Measurements from ENCODE around the gene HMGCR. TPM values are rescaled to one million over a fixed set of nuclear protein-coding genes. Genes with fewer than 3 reads are reported as not detected.

The HMGCR gene
- total and polyA plus RNA-seq, 7 donors = 9.7 to 61.9 (median 10.8) TPM

DNA sequence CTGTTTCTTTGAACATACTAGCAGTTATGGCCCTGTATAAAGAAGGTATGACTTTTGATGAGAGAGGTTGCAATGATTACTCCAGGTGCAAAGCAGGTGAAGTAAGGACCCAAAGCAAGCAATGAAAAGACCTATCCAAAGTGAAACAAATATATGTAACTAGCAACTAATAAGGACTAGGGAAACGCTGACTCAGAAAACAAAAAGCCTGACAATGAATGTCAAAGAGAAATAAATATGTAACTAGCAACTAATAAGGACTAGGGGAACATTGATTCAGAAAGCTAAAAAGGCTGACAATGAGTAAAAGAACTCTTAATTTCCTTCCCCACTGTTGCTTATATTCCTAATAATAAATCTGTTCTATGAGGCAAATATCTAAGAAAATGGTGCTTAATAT, 43.1 kb downstream of the HMGCR start:
- intact Hi-C loops (cut with DNase I) = no loop called here
- TF ChIP-seq POLR2AphosphoS5 (IDR thresholded peaks at IDR 0.05) (no peak), POLR2A (IDR thresholded peaks at IDR 0.05) (no peak)
- WGBS, 2 donors = 90 to 95% methylated on average over 1 of the region's 1 CpG
- no peak overlapping the region for H3K4me3 ChIP-seq
- no peaks in the 10 kb centered on the region for H3K4me1 ChIP-seq
- H3K36me3 ChIP-seq = peaks cover 9 to 89% (median 26%) of the 10 kb centered on the region in 4 donors
- no peak for DNase-seq
- H3K27me3 ChIP-seq = no peaks in the 10 kb centered on the region
- no peaks in the 10 kb centered on the region for H3K9me3 ChIP-seq
- no peak overlapping the region for H3K27ac ChIP-seq

DNA sequence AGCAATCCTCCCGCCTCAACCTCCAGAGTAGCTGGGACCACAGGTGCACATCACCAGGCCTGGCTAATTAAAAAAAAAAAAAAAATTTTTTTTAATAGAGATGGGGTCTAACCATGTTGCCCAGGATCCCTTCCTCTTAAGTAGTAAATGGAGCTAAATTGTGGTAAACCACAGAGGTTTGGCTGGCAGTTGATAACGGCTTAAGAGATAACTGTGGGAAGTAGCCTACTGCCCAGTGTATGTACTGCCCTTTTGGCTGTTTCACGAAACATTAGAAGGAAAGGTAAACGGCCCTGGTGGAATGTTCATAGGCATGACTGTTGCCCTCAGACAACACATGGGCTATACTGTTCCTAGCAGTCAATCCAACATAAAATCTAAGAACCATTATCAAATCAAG, 44.4 kb downstream of the HMGCR start:
- no peaks in the 10 kb centered on the region for H3K4me1 ChIP-seq
- H3K36me3 ChIP-seq = peaks cover 9 to 89% (median 28%) of the 10 kb centered on the region in 4 donors
- TF ChIP-seq POLR2AphosphoS5 (IDR thresholded peaks at IDR 0.05) (no peak), POLR2A (IDR thresholded peaks at IDR 0.05) (no peak), EP300 (IDR thresholded peaks at IDR 0.05) (no peak)
- TF ChIP-seq, protein P1, sequence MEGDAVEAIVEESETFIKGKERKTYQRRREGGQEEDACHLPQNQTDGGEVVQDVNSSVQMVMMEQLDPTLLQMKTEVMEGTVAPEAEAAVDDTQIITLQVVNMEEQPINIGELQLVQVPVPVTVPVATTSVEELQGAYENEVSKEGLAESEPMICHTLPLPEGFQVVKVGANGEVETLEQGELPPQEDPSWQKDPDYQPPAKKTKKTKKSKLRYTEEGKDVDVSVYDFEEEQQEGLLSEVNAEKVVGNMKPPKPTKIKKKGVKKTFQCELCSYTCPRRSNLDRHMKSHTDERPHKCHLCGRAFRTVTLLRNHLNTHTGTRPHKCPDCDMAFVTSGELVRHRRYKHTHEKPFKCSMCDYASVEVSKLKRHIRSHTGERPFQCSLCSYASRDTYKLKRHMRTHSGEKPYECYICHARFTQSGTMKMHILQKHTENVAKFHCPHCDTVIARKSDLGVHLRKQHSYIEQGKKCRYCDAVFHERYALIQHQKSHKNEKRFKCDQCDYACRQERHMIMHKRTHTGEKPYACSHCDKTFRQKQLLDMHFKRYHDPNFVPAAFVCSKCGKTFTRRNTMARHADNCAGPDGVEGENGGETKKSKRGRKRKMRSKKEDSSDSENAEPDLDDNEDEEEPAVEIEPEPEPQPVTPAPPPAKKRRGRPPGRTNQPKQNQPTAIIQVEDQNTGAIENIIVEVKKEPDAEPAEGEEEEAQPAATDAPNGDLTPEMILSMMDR (IDR thresholded peaks at IDR 0.05) = no peak
- H3K9me3 ChIP-seq = no peaks in the 10 kb centered on the region
- intact Hi-C loops (cut with DNase I) = no loop called here
- no peak overlapping the region for H3K4me3 ChIP-seq
- no peak overlapping the region for H3K27ac ChIP-seq
- H3K27me3 ChIP-seq = no peaks in the 10 kb centered on the region
- WGBS, 2 donors = 80 to 91% methylated on average over 4 of the region's 4 CpGs
- no peak for DNase-seq

DNA sequence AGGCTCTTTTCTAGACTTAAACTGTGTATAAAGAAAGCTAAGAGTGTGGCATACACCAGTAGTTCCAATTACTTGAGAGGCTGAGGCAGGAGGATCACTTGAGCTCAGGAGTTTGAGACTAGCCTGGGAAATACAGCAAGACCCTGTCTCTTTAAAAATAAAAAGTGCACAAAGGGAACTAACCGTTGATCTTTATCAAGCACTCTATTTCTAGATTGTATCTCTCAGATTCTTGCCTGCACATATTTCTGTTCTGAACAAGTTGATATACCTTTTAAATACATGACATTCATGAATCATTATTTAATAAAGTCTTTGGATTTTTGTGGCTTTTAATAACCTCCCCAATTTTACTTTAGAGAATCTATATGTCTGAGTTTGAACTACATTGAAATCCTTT, 47.2 kb downstream of the HMGCR start:
- H3K27me3 ChIP-seq = no peaks in the 10 kb centered on the region
- intact Hi-C loops (cut with DNase I) = no loop called here
- TF ChIP-seq, protein P1 (IDR thresholded peaks at IDR 0.05) = no peak
- TF ChIP-seq POLR2A (IDR thresholded peaks at IDR 0.05) (no peak), POLR2AphosphoS5 (IDR thresholded peaks at IDR 0.05) (no peak), EP300 (IDR thresholded peaks at IDR 0.05) (no peak)
- no peak overlapping the region for H3K4me3 ChIP-seq
- H3K36me3 ChIP-seq = peaks cover 9 to 94% (median 25%) of the 10 kb centered on the region in 4 donors
- H3K9me3 ChIP-seq = no peaks in the 10 kb centered on the region
- 40 to 54% methylated on average over 1 of the region's 1 CpG for WGBS, 2 donors
- no peak overlapping the region for H3K27ac ChIP-seq
- DNase-seq = no peak
- H3K4me1 ChIP-seq = no peaks in the 10 kb centered on the region

DNA sequence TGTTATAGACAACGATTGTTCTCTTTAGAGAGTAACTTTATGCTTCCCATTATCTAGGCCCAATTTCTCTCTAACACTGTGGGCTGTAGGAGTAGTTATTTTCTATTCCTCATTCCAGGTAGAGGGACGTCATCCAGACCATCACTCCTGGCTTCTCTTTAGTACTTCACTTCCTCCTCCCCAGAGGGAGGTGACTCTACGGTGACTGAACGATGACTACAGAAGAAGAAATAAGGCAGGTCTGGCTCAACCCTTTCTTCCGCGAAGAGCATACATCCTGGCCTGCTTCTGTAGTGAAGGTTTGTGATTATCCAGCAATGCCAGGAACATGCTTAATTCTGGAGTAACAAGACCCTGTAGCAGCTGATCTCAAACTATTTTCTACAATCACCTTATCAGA, 50.8 kb downstream of the HMGCR start:
- Histone ChIP-seq H3K36me3 (peaks cover 3 to 77% (median 10%) of the 10 kb centered on the region in 4 donors), H3K4me3 (no peak overlapping the region), H3K27me3 (no peaks in the 10 kb centered on the region), H3K9me3 (no peaks in the 10 kb centered on the region), H3K4me1 (no peaks in the 10 kb centered on the region), H3K27ac (no peak overlapping the region)
- TF ChIP-seq POLR2A (IDR thresholded peaks at IDR 0.05) (no peak), POLR2AphosphoS5 (IDR thresholded peaks at IDR 0.05) (no peak), EP300 (IDR thresholded peaks at IDR 0.05) (no peak)
- TF ChIP-seq, protein P1 (IDR thresholded peaks at IDR 0.05) = no peak
- DNase-seq = no peak
- intact Hi-C loops (cut with DNase I) = no loop called here
- WGBS, 2 donors = 88 to 95% methylated on average over 6 of the region's 6 CpGs

DNA sequence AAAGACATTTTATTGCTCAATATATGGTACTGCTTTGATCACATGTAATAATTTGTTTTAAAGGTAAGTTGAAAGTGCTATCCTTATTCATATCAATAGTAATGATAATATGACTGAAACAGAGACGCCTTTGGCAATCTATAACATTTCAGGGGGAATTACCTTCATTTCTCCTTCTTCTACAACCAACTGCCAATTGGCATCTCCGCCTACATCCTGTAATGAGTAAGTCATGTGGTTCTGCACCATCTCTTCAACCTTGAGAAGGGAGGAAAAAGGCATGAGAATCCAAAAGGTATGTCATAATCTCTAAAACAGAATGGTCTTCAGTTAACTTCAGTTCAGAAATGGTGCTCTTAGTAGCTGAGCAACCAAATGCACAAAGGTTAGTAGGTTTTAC, 52.4 kb downstream of the HMGCR start:
- intact Hi-C loops (cut with DNase I) = no loop called here

More for the DNA sequence above, 52.4 kb downstream of the HMGCR start:
- no peaks in the 10 kb centered on the region for H3K4me1 ChIP-seq
- 87 to 88% methylated on average over 2 of the region's 2 CpGs for WGBS, 2 donors
- DNase-seq = no peak
- H3K36me3 ChIP-seq = peaks cover 0 to 61% (median 9%) of the 10 kb centered on the region in 4 donors
- H3K9me3 ChIP-seq = no peaks in the 10 kb centered on the region
- no peak overlapping the region for H3K4me3 ChIP-seq
- no peak overlapping the region for H3K27ac ChIP-seq
- TF ChIP-seq POLR2A (IDR thresholded peaks at IDR 0.05) (no peak), POLR2AphosphoS5 (IDR thresholded peaks at IDR 0.05) (no peak), EP300 (IDR thresholded peaks at IDR 0.05) (no peak)
- TF ChIP-seq, protein P1 (IDR thresholded peaks at IDR 0.05) = no peak
- no peaks in the 10 kb centered on the region for H3K27me3 ChIP-seq
